Measurements from ENCODE around the gene TEAD1.

The TEAD1 gene

DNA sequence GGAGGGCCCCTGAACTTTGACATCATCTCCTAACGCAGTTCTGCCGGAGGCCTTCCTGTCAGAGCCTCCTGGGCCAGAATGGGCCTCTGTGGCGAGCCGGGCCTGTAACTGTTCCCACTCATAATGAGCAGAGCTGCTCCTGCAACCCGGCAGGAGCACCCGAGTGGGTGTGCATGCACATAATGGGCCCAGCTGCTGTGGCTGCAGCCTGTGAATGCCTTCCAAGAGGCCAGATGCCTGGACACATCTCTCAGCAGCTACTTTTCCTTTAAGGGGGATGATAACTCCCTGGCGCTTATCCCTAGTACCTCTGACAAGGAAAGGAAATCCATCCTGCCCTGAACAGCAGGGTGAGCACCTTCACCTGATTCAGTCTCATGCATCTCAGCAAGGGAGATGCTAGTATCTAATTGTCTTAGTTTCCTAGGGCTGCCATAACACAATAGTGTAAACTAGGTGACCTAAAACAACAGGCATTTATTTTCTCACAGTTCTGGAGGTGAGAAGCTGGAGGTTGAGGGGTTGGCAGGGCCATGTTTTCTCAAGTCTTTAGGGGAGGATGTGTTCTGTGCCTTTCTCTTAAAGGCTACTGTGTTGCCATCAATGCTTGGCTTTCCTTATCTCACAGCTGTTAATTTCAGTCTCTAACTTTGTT is 120.5 kb downstream of the TEAD1 start:
- DNase-seq = no peak

DNA sequence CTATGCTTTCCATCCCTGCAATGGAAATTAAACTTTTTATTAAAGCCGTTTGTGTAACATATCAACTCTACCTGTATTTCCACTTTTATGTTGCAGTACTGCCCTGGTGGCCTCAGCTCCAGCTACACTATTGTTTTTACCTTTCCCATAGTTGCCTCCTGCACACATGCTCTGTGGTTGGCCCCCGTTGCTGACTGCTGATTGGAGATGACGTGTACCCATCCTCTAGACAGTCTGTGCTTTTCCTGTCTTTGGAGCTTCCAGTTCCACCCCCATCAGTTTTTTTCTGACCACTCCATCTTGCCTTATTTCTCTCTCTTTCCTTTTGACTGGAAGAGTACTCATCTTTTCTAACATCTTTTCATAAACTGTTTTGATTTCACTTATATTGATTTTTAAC is 123.8 kb downstream of the TEAD1 start:
- DNase-seq = no peak

DNA sequence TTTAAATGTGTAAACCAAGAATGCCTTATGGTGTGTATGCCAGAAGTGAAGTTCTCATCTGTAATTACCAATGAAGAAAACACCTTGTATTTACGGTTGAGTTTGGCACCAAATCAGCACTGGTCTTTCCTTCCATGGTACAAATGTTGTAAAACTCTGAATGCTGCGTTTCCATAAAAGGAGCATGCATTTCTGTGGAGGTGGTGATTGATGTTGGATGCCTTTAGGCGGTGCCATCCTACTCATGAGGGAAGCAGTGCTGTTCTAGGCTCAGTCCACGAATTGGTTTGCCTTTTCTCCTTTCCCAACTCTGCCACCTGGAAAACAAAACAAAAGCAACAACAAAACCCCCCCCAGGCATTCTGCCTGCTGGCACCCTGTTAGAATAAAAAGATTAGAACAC is 124.4 kb downstream of the TEAD1 start:
- DNase-seq = no peak

DNA sequence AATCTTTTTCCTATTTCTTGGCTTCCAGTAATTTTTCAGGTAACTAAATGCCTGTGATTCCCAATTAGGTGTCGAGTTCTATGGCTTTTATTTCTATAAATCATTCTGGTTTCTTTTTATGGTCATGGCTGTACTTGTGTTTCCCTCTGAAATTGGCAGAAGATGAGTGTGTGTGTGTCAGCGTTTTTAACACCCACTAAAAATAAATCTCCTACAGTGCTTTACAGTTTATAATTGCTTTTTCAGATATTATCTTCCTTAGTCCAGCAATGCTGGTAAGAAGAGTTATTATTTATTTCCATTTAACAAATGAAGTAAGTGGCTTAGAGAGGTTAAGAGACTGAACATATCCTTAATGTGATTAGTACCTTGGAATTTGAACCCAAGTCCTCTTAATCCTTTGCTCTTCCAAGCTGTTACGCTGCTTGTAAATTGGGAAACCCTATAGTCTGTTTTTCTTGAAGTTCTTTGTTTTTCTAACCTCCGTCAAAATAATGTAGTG is 125.2 kb downstream of the TEAD1 start:
- DNase-seq = no peak

DNA sequence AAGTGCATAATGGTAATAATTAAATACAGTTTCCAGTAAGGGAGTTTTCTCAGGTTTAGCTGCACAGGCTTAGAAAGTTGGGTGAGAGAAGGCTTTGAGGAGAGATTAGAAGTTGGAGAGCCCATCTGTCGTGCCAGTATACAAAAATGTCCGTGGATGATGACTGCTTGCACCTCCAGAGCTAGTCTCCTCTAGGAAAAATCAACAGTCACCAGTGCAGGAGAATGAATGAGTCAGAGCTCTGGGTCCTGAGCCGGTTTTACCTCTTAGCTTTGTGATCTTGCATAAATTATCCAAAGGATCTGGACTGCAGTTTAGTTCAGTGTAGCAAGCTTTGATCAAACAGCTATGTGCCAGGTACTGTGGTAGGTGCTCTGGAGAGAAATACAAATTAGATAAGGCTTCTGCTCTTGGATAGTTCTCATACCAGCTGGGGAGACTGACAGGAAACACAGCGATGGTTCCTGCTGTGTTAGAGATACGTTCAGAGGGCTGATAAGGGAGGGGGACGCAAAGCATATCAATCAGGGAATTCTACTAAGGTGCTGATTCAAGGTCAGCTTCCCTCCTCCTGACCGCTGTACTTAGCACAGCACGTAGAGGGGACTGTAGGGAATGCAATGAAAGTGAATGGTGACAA is 125.9 kb downstream of the TEAD1 start:
- DNase-seq = no peak

DNA sequence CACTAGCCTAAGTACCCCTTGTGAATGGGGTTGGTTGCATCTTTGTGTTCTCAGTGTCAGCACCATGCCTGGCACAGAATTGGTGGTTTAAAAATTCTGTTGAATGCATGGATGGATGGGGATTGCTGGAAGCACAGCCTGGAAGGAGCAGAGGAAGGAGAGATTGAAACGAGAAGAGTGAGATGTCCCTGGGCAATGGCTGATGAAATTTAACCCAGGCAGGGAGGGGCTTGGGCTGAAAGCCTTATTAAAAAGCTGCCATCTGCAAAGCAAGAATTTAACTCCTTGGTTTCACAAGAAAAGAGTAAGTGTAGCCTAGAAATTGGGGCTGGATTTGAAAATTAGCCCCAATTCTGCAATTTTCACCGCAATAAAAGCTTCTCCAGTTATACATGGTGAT is 126.7 kb downstream of the TEAD1 start:
- no peak for DNase-seq

DNA sequence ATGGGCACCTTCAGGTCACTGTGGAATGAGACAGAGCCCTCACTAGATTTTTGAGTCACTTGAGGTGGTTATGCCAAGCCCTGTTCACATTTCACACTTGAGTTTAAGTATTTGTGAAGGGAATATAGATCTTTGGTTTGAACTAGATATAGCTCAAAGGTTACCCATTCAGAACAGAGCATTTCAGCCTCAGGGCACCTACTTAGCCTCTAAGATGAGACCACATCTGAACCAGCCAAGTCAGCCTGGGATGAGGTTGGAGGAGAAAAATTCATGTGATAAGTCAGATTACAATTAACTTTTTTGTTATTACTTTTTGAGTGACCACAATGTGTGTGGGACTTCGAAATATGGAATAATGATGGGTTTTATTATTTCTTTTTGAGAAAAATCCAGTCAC is 127.8 kb downstream of the TEAD1 start:
- DNase-seq = no peak

DNA sequence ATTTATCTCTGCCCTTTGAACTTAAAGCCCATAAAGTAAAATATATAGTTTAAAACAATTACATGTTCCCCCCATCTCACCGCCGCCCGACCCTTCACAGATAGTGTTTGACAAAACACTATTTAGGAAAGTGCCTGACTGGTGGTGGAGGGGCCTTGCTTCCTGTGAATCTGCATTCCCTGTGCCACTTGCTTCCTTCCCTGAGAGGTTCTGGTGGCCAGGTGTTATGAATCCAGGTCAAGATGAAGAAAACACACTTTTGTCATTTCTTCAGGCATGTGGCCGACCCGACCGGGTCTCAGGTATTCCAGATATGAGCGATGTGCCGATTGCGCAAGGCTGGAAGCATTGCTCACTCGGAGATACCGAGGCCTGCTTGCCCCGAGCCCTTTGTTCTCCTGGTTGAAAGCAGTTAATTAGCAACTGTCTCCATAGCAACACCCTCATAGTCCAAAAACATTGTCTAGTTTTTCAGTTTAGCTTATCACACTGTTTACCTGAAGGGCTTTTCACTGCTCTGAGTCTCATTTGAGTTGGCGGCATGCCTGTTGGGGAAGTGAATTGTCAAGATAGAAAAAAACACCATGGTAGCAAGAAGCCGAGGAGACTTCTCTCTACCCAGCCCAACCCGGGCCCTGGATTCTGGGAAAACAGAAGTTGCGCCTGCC is 128.3 kb downstream of the TEAD1 start:
- peak; percentile 41 for DNase-seq

DNA sequence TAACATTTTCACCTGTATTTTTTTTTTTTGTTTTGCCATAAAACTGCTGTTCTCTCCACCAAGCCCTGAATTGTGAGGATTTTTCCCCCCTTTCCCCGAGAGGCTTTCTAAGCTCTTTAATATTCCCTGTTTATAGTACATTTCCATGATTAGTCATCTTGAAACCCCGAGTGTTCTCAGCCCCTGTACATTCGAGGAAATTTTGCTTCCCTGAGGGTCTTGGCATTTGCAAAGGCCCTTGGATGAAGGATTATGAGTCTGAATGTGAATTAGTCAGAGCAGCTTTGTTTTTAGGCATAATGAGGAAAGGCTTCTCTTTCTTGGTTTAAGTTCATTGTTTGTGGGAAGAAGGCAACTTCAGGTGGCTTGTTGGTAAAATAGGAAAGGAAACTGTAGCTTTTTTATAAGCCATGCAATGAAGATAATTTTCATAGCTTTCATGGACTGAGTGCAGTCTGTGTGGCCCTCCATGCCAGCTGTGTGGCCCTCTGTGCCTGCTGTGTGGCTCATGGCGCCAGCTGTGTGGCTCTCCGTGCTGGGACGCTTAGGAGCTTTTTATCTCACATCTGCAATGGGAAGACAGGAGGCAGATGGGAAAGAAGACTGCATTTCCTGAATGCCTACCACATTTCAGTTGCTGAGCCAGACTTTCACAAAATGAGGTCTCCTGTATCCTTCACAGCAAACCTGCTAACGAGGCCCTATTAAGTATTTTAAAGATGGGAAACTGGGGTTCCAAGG is 129.0 kb downstream of the TEAD1 start:
- DNase-seq = no peak

DNA sequence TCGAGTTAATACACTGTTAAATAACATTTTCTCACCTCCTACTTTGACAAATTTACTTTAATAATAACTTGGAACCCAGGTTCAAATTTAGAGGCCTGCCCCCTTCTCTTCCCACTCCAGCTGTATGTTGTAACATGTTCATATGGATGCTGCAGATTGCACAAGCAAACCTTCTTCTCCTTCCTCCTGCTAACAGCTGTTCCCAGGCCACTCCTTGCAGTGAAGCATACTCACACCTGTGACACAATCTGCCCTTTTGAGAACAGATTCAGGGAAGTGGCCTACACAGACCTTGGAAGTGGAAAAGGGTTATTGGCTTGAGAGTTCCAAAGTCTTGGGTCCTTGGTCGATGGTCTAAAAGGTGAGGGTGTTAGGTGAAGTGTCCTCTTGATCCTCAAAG is 131.9 kb downstream of the TEAD1 start:
- DNase-seq = no peak

DNA sequence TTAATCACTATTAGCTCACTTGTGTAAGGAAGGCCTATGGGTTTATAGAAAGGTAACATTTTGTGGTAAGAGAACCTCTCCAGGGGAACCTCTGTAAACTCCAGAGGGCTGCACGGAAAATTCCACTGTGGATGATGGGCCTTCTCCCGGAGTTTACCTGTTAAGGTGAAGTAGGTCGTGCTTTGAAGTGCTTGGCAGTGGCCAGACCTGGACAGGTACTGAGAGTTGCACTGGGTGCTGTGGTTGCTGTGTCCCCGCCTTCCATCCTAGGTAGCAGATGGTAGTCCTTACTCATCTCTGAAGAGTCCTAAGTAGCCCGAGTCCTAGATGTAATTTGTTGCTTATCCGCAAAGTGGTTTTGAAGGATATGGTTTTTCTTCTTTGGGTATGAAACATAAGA is 133.4 kb downstream of the TEAD1 start:
- DNase-seq = no peak

DNA sequence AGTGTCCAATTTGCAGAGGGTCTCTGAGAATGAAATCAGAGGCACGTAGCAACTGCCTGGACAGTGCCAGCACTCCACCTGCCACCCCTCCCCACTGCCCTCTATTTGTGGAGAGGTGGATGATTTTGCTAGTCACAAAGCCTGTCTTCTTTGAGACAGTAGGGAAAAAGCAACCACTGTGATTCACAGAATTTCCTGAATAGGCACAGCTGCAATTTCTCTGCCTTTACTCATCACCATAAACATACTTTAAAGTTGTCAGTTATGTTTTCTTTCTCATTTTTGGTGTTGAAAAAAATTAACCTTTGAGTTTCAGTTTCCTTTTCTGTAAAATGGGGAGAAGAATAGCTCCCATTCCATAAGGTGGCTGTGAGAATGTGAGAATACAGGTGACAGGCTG is 134.3 kb downstream of the TEAD1 start:
- DNase-seq = peak; percentile 32

DNA sequence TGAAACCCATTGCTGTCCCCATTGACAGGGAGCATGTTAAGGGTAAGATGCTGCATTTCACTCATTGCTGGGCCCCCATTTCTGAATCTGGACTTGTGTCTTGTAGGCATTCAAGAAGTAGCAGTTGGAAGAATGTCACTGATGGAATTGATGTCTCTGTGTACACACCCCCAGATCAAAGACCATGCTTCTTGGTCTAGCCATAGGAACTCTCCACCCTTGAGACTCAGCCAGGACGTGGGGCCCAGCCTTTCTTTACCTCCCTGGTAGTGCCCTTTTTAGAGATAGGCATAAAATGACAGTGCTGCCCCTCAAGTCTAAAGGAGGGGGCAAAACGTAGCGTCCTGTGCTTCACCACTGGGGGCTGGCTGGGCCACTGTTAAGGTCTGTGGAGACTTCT is 135.1 kb downstream of the TEAD1 start:
- DNase-seq = no peak

DNA sequence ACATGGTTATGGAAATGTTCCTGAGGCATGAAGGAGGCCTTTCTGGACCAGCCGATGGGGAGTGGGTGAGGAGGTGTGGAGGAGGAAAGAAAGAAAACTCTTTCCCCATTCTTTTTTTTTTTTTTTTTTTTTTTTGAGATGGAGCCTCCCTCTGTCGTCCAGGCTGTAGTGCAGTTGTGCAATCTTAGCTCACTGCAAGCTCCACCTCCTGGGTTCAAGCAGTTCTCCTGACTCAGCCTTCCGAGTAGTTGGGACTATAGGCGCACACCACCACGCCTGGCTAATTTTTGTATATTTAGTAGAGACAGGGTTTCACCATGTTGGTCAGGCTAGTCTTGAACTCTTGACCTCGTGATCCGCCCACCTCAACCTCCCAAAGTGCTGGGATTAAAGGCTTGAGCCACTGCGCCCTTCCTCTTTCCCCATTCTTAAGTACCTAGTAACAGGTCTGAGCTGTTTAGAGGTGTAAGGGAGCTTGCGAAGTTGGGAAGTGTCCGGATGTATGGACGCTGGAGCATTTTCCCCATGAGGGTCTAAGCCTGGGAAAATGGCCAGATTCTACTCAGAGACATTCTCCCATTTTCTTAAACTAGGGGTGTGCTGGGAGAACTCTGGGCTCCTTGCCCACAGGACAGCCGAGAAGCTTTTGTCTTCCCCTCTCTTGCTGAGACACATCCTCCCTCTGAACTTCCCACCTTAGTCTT is 135.8 kb downstream of the TEAD1 start:
- DNase-seq = no peak

DNA sequence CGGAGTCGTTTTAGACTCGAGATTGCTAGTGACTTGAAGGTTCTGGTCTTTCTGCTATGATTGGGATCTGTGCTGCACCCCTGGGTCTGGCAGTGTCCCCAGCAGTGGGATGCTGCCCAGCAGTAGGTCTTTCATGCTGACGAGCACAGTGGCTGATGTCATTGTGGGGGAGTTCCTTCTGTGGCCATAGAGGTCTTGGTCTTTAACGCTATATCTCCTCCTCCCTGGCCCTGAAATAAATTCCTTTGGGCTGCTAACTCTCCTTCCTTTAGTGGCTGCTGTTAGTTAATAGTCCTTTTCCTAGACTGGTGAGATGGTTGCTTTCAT is 136.3 kb downstream of the TEAD1 start:
- no peak for DNase-seq

DNA sequence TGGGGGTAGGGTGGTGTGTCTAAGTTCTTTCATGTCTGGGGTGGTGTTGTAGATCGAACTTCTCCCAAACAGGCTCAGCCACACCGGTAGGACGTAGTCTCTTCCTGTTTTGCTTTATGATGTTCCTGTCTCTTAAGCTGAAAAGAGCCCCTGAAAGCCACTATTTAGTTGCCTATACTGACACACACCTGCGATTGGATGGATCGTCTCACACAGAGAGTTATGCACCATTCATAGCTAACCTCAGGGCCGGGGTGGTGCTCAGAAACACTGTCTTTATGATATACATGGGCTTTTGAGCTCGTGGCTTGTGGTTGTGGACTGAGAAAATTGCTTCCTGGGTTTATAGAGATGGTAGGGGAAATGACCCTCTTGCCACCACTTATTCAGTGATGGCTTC is 137.6 kb downstream of the TEAD1 start:
- DNase-seq = no peak

DNA sequence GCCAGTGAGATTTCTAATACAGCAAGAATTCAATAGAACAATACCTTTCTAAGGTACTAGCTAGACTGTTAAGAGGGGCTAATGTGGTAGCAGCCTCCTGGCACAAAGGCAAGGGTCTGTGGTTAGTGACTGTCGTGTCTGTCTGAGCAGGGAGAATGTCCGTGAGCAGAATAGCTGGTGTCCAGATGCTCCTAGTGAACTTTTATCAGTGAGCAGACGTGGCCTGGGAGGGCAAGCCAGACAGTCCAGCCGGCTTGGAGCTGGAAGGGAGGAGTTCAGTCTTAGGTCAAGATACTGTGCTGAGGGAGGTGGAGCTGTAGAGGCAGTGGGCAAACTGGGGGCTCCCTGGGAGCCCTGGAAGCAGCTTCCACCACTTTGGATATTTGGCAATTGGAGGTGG is 138.6 kb downstream of the TEAD1 start:
- no peak for DNase-seq

DNA sequence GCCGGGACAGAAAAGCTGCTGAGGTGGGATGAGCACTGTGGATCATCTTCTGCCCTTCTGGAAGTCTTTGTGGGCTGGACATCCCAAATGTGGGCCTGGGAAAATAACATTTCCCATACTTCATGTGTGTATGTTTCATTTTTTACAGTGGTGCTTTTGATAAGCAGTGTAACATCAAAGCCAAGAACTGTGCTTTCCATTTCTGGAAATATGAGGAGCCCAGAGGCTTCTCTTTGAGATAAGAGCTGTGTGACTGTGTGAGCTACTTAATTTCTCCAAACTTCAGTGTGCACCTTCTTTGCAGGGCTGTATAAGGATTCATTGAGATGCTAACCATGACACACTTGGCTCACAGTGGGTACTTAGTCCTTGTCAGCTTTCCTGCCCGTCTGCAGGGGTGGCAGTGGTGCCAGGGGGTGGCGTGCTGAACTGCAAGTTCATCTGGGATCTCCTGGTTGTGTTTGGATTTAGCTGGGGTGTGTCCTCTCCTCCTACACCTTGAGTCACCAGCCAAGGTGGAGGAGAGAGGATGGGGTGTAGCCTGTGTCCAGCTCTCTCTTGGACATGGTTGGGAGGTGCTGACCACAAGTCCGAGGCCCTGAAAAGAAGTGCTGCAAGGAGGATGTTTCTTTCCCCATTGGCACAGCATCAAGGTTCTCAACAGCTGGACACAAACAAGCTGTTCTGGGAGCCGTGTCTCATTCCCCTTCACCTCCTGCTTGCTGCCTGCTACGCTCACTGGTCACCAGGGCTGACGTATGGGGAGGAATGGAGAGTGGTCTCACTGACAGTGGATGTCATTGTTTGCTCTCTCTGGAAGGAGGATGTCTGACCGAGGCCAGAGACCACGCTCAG is 139.4 kb downstream of the TEAD1 start:
- no peak for DNase-seq

DNA sequence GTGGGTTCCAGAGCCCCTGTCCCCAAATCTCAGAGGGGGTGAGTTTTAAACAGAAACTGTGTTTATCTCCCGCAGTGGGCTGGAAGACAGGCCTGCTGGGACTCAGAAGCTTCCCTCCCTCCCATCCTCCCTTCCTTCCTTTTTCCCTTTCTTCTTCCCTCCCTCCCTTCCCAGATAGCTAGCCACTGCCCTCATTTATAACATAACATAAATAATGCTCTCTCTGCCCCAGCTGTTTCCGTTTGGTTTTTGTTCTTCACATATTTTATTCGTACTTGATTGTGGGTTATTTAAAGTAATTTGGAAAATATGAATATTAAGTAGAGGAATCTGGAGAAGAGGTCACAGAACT is 140.9 kb downstream of the TEAD1 start:
- no peak for DNase-seq

DNA sequence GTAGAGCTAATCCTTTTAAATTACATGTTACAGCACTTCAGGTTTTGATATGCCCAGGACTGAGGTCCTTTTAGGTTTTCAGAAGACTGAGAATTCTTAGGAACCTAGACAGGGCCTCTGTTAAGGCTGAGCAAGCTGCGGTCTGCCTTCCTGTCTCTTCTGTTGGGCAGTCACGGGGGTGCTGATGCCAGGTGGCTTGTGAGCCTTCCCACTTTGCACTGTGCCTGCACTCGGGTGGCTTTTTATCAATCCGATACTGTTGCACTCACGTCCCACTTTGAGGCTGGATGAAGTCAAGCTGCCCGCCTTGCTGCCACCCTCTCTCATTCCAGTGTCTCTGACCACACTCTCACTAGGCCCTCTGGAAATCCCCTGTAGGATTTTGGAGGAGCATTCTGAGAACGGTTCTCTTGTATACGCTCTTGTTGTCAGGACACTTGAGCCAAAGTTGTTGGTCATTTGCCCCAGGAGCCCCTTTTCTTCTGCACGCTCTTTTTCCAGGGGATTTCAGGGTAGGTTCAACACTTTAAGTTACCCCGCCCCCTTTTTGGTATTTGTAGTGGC is 141.8 kb downstream of the TEAD1 start:
- no peak for DNase-seq

DNA sequence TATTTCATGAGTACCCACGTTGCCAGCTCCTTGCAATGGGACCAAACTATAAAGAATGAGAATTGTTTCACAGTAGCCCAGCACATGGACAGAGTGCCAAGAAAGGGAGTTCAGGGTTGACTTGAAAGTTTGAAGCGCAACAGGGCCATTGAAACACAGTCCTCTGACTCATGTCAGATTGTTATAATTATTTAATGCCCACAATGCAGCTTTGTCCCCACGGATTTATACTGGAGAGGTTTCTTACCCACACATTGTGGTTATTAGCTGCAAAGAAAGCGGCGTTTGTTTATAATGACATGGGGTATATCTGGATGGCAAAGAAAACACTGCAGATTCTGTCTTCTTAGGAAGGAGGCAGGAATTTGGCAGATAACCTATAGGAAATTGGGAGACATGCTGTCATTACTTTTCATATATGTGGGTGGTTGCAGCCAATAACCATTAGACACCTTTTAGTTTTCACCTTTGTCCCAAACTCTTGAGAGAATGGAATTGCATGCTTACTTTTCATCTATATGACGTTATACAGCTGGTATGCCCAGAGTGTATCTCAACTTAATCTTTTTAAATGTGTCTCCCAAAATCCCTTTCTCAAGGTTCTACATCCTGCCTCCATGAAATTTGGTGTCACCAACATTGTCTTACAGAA is 143.6 kb downstream of the TEAD1 start:
- no peak for DNase-seq

Measured in activated CD4-positive, alpha-beta T cell treated with anti-CD3 and anti-CD28 coated beads, Interleukin-10, Interleukin-2, amounts not matched to agents 100 ng/mL and 50 ng/mL, durations not matched to agents 16 hours and 8 hours (primary cell).